ENCODE measurements around the gene MGA.

GRCh38 chr15:41782371-41783282 lies 122.4 kb downstream of the MGA start:
- TF ChIP-seq CTCF (conservative IDR thresholded peaks at IDR 0.05) (no peak), EZH2 (IDR thresholded peaks at IDR 0.05; ENCODE audit: low read depth) (no peak)
